HG02571 (cell line): ENCODE measurements around the gene GJC2.

Experiments used
- ATAC-seq: cut with Tn5 transposase; IDR thresholded peaks from one replicate; pipeline ENCODE4 v1.9.1; 2021; ENCODE audit warnings: mild to moderate bottlenecking, moderate library complexity; ENCODE audit not compliant: unreplicated experiment

The GJC2 gene

DNA sequence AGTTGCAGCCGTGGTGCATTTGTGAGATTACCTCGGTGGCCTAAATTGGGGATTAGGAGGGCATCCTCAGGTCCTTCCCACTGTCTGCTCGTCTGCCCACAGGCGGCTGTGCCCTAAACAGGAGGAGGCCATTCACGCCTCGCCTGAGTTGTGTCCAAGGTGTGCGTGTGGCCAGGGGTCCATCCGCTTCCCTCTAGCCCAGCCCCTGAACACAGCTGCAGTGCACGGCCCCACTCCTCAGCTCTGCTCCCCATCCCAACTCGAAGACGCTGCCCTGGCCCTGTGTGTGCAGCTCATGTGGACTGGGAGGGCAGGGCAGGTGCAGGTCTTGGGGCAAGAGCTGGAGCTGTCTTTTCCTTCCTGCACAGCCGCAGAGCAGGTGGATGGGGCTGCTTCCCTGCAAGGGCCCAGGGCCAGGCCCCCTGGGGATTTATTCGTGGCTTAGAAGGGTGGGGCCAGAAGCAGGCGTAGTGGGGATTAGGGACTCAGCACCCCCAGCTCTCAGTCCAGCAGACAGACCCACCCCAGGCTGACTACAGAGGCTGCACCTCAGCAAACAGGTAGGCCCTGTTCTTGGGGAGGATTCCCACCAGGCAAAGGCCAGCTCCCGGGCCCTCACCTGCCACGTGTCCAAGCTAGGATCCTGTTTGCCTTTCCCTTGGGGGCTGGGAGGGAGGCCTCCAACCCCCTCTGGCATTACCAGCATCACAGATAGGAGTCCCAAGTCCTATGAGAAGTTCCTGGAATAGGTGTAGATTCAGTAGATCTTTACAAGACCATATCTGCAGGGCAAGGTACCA lies 5.3 kb upstream of the GJC2 start:
- no peak for ATAC-seq

DNA sequence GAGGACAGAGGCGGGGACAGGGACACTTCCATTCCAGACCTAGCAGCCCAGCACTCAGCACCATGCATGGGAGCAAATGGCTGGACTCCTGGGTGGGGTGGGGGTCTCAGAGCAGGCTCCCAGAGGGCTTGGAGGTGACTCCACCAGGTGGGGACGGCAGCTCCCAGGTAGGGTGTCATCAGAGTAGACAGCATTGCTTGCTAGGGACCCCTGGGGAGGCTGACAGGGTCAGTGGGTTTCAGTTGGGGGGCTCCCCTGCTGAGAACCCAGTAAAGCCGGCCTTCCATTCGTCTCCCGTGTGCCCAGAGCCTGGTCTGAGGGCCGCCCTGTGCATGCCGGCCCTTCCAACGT lies 4.8 kb upstream of the GJC2 start:
- ATAC-seq, result no peak

GRCh38 chr1:228145463-228146416 lies 4.0 kb upstream of the GJC2 start:
- ATAC-seq, result no peak

DNA sequence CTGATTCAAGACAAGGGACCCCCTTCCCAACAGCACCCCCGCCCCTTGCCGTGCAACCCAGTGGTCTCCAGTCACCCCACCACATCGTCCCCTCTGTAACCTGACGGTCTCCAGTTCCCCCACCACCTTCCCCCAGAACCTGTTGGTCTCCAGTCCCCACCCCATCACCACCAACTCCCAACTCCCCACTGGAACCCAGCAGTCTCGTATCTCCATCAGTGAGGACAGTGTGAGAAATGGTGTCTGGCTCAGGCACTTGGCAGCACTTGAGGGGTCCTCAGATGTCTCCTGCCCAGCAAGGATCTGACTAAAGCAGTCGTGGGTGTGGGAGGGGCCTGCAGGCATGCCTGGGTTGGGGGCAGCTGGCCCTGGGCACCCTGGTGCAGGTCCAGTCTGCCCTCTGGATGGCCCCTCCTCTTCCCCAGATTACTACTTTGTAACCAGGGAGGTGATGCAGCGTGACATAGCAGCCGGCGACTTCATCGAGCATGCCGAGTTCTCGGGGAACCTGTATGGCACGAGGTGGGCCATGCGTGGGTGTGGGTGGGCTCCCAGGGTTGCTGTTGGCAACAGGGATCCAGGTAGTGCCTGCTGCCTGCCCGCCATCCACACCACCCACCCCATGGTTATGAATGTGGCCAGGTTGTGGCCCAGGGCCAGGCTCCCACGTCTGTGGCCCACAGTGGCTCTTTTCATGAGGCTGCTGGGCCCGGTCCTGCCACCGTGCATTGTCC lies 3.1 kb upstream of the GJC2 start:
- no peak for ATAC-seq

GRCh38 chr1:228147151-228147693 lies 2.5 kb upstream of the GJC2 start:
- no peak for ATAC-seq

- no peak for ATAC-seq
Observed at GRCh38 chr1:228147768-228148167, 2.0 kb upstream of the GJC2 start.

DNA sequence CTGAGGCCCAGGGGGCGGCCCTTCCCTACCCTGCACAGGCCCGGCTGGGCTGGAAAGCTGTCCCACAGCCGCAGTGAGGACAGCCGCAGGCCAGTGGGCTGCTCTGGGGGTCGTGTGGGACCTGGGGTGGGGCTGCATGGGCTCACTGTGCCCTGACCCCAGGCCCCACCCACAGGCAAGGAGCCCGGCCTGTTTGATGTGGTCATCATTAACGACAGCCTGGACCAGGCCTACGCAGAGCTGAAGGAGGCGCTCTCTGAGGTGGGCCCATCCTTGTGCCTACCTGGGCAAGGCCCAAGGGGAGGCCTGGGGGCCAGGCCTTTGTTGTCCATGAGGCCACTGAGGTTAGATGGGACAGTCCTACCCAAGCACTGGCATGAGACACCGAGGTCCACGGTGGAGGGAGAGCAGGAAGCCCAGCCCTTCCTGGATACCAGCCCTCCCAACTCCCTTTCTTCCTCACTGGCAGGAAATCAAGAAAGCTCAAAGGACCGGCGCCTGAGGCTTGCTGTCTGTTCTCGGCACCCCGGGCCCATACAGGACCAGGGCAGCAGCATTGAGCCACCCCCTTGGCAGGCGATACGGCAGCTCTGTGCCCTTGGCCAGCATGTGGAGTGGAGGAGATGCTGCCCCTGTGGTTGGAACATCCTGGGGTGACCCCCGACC lies 1.4 kb upstream of the GJC2 start:
- ATAC-seq, result no peak

- ATAC-seq, result no peak
Observed at GRCh38 chr1:228148935-228149405, 760 bp upstream of the GJC2 start.

GRCh38 chr1:228150120-228150460 lies 360 bp downstream of the GJC2 start:
- ATAC-seq, result no peak

DNA sequence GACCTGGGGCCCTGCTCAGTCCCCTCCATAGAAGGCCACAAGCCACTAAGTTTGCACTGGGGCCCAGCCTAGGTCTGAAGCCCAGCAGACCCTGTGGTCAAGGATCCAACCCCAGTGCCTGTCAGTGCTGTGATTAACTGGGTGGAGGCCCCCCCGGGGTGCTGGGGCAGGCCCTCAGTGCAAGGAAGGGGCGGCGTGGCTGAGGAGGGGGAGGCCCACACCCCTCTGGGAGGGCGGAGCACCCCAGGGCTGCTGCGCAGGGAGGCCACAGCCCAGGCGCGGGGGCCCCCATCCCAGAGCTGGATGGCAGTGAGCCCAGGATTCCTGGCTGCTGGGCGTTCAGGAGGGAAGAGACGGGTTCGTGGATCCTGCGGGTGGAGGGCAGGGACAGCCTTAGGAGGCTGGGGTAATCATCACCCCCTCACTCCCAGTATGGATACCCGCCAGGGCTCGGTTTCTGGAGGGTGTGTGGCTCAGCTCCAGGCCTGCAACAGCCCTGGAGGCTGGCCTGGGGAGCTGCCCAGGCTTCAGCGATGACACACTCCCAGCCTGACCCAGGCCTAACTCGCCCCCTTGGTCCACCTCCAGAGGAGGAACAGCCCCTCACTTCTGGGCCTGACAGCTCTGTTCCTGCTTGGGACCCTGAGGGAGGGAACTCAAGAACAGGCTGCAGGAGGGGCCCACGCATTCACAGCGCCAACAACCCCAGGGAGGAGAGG lies 890 bp downstream of the GJC2 start:
- no peak for ATAC-seq

GRCh38 chr1:228151180-228151925 lies 1.6 kb downstream of the GJC2 start:
- no peak for ATAC-seq

- ATAC-seq, result no peak
Observed at GRCh38 chr1:228152097-228152917, 2.6 kb downstream of the GJC2 start.

- no peak for ATAC-seq
Observed at GRCh38 chr1:228152918-228153258, 3.2 kb downstream of the GJC2 start.

DNA sequence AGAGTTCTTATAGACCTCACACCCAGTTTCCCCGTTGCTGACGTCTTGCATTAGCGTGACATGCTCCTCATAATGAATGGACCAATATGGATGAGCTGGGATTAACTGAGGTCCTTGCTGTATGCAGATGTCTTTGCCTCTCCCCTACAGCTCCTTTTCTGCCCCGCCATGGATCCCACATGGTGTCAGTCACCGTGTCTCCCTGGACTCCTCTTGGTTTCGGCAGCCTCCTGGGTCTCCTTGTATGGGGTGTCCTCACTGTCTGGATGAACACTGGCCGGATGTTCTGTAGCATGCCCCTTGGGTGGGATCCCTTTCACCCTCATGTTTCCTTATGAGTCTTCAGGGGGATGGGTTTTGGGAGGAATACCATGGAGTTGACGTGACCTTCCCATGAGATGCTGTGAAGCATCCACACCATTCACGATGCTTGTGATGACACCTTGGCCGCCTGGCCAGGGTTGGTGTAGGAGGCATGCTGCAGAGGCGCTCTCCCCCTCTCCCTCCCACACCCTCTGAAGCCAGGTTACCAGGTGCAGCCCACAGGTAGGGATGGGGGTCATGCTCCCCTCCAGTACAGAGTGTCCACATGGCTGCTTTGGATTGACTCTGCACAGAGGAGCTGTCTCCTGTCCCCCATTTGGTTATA lies 4.4 kb downstream of the GJC2 start:
- ATAC-seq, result no peak

DNA sequence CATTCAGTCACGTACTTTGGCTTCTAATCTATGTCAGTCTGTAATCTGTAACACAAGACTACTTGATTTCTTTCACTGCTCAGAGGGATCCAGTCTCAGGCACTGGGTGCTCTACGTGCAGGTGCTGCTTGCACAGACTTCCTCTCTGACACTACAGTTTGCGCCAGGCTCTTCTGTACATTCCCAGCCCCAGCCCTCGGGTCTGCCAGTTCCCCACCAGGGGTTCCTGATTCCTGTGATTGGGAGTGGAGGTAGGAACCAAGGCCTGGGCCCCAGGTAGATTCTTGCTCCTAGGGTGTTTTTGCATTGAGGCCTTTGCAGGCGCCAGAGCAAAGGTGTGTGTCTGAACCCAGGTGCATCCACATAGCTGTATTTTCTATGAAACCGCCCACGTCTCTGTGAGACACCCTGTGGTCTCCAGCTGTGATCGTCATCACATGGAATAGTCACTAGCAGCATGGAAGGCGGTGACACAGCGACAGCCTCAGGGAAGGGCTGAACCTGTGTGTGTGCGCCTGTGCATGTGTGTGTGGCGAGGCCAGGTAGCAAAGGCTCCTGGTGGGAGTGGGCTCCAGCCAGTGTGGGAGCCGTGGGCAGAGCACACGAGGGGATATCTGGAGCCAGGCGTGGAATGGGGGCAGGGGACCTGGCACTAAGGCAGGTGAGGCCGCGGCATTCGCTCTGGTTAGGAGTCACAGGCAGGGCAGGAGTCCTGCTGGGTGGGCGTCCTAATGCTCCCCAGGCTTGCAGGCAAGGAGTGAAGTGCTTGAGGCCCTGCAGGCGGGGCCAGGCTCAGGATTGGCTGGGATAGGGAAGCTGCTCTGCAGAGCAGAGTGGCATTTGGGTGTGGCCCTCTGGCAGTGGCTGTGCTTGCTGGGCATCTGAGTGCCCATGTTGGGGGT lies 5.2 kb downstream of the GJC2 start:
- no peak for ATAC-seq

- ATAC-seq, result no peak
Observed at GRCh38 chr1:228155596-228156514, 6.1 kb downstream of the GJC2 start.
